Glutamatergic neuron (in vitro differentiated cells): ENCODE results near the gene PRKAG2. TPM values are rescaled to one million over a fixed set of nuclear protein-coding genes. Genes with fewer than 3 reads are reported as not detected.

ENCODE experiments used
- DNase-seq: peaks from one replicate; pipeline ENCODE4 v3.0.0; 2022
- H3K27ac Mint-ChIP-seq: one replicate; pipeline ENCODE4 v1.8.0; 2020; ENCODE audit warnings: mild to moderate bottlenecking, mixed read lengths, inconsistent platforms; ENCODE audit not compliant: unreplicated experiment
- H3K27me3 Mint-ChIP-seq: one replicate; pipeline ENCODE4 v1.8.0; 2020; ENCODE audit warnings: mild to moderate bottlenecking, moderate library complexity, mixed read lengths, inconsistent platforms; ENCODE audit not compliant: unreplicated experiment
- H3K36me3 Mint-ChIP-seq: one replicate; pipeline ENCODE4 v1.8.0; 2020; ENCODE audit warnings: mild to moderate bottlenecking, mixed read lengths, inconsistent platforms; ENCODE audit not compliant: unreplicated experiment
- H3K4me1 Mint-ChIP-seq: one replicate; pipeline ENCODE4 v1.8.0; 2020; ENCODE audit warnings: mild to moderate bottlenecking, low read depth, mixed read lengths, inconsistent platforms; ENCODE audit not compliant: unreplicated experiment
- H3K4me3 Mint-ChIP-seq: one replicate; pipeline ENCODE4 v1.8.0; 2020; ENCODE audit warnings: mild to moderate bottlenecking, mixed read lengths, inconsistent platforms; ENCODE audit not compliant: unreplicated experiment
- H3K9me3 Mint-ChIP-seq: one replicate; pipeline ENCODE4 v1.8.0; 2020; ENCODE audit warnings: mild to moderate bottlenecking, moderate library complexity, mixed read lengths, inconsistent platforms; ENCODE audit not compliant: unreplicated experiment
- total RNA-seq: library from RNA; stranded (reverse); fragmentation: NEBNext Ultra II Directional; extraction: Animal tissue kit (Norgen Biotek cat#: 25700); gene quantifications from one replicate; pipeline ENCODE4 v1.2.1, GENCODE V29; 2021; ENCODE audit not compliant: unreplicated experiment
- TF ChIP-seq, protein P1 (sequence below): fragments of 200-600 bp; sonication (generic); IDR thresholded peaks from one replicate; pipeline ENCODE4 v1.5.0; 2021; ENCODE audit not compliant: partially characterized antibody, unreplicated experiment

Gene PRKAG2
- total RNA-seq, 1 donor from 2014 or later = 24.7 TPM

GRCh38 chr7:151894111-151895007 is 17.4 kb upstream of the PRKAG2 start:
- Mint-ChIP-seq H3K27me3 (peaks cover 7% of the 10 kb centered on the region), H3K4me1 (peaks cover 23% of the 10 kb centered on the region), H3K4me3 (peak overlapping the region; percentile 2), H3K36me3 (no peaks in the 10 kb centered on the region), H3K27ac (peak overlapping the region; percentile 44), H3K9me3 (peaks cover 4% of the 10 kb centered on the region)
- TF ChIP-seq, protein P1, sequence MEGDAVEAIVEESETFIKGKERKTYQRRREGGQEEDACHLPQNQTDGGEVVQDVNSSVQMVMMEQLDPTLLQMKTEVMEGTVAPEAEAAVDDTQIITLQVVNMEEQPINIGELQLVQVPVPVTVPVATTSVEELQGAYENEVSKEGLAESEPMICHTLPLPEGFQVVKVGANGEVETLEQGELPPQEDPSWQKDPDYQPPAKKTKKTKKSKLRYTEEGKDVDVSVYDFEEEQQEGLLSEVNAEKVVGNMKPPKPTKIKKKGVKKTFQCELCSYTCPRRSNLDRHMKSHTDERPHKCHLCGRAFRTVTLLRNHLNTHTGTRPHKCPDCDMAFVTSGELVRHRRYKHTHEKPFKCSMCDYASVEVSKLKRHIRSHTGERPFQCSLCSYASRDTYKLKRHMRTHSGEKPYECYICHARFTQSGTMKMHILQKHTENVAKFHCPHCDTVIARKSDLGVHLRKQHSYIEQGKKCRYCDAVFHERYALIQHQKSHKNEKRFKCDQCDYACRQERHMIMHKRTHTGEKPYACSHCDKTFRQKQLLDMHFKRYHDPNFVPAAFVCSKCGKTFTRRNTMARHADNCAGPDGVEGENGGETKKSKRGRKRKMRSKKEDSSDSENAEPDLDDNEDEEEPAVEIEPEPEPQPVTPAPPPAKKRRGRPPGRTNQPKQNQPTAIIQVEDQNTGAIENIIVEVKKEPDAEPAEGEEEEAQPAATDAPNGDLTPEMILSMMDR = no peak
- DNase-seq = no peak

DNA sequence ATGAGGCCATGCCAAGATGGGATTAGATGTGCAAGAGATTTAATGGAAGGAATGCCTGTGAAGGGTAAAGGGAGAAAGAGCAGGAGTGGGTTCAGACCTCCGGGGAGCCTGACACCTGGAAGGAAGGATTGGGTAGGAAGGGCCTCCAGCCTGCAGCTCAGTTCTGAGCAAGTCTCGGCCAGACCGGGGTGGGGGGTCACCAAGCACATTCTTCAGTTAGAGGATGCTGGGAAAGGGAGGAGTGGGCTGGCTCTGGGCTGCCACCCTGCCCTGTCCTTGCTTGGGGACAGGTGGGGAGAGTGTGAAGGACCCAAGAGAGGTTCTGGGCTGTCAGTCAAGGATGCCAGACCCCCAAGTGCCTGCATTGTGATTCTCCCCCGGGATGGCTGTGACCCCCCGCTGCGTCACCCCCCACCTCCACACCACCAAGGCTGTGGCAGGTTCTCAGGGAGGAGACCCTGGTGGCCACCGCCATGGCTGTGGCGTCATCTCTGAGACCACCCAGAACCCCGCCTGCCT is 16.5 kb upstream of the PRKAG2 start:
- no peak overlapping the region for H3K4me3 Mint-ChIP-seq
- H3K4me1 Mint-ChIP-seq = peaks cover 24% of the 10 kb centered on the region
- TF ChIP-seq, protein P1 = no peak
- H3K36me3 Mint-ChIP-seq = no peaks in the 10 kb centered on the region
- DNase-seq = no peak
- peaks cover 4% of the 10 kb centered on the region for H3K9me3 Mint-ChIP-seq
- H3K27ac Mint-ChIP-seq = peak overlapping the region; percentile 44
- H3K27me3 Mint-ChIP-seq = peaks cover 2% of the 10 kb centered on the region

DNA sequence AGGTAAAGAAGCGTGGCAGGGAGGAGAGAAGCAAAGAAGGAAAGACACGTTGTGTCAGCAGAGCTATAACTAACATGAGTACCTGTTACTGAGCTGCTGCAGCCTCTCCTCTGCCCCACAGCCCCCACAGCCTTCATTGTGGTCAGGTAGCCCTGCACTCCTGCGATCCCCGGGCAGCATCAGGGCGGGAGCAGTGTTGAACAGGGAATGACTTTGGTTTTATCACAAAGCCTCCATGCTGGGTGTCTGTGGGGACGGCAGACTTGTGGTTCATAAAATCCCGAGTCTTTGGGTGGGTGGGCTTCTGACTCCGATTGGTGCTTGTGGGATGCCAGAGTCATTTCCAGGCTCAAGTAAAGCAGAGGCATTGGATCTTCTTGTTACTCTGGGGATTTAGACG is 14.8 kb upstream of the PRKAG2 start:
- peaks cover 5% of the 10 kb centered on the region for H3K27me3 Mint-ChIP-seq
- H3K36me3 Mint-ChIP-seq = no peaks in the 10 kb centered on the region
- peaks cover 6% of the 10 kb centered on the region for H3K9me3 Mint-ChIP-seq
- no peak overlapping the region for H3K4me3 Mint-ChIP-seq
- TF ChIP-seq, protein P1 = no peak
- no peak for DNase-seq
- H3K4me1 Mint-ChIP-seq = peaks cover 23% of the 10 kb centered on the region
- H3K27ac Mint-ChIP-seq = peak overlapping the region; percentile 15

- Mint-ChIP-seq H3K4me1 (peaks cover 21% of the 10 kb centered on the region), H3K36me3 (no peaks in the 10 kb centered on the region), H3K27me3 (peaks cover 5% of the 10 kb centered on the region), H3K9me3 (peaks cover 6% of the 10 kb centered on the region), H3K27ac (no peak overlapping the region), H3K4me3 (no peak overlapping the region)
- TF ChIP-seq, protein P1 = no peak
- no peak for DNase-seq
Measured at GRCh38 chr7:151891182-151891581, 14.3 kb upstream of the PRKAG2 start.

GRCh38 chr7:151890355-151891004 is 13.6 kb upstream of the PRKAG2 start:
- Mint-ChIP-seq H3K4me1 (peaks cover 16% of the 10 kb centered on the region), H3K4me3 (no peak overlapping the region), H3K27me3 (peaks cover 5% of the 10 kb centered on the region), H3K27ac (no peak overlapping the region), H3K36me3 (peaks cover 2% of the 10 kb centered on the region), H3K9me3 (peaks cover 7% of the 10 kb centered on the region)
- TF ChIP-seq, protein P1 = no peak
- DNase-seq = no peak
